ENCODE measurements around the gene MRGPRD.

The MRGPRD gene

DNA sequence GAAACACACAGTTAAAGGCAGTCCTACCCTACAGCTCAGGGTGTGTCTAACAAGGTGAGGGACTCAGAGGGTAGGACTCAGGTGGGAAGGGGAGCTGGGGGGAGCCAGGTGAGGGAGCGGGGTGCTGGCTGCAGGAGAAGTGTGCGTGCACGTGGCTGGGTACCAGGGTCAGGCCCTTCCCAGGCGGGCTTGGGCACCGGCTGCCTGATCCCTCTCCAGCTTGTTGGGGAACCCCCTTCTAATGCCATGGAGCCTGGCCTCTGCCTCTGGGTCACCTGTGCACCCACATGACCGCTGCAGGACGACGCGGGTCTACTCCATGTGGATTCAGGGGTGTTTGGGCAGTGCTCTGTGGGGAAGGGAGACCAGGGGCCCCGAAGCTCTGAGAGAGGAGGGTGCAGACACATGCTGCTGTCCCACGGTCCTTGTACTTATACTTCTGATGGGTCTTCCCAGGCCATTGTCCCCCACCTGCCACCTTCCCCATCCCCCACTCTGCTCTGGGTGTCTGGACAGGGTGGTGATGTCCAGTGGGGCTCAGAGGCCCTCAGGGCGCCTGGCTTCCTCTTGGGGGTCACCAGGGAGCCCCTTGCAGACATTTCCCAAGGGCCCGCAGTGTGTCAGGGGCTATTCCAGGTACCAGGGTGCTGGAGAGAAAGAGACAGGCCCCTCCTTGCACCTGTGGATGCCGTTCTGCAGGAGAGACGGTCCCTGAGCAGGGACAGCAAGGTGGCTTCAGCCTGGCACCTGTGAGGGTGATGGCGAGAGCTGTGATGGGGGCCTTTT, 10.4 kb upstream of the MRGPRD start:
- H2AFZ ChIP-seq (ENCODE audit: low read depth, low read length) = no peak overlapping the region
- no peak for TF ChIP-seq EZH2 (IDR thresholded peaks at IDR 0.05; ENCODE audit: borderline replicate concordance, low read depth, low read length, severe bottlenecking)
- TF ChIP-seq, protein P1, sequence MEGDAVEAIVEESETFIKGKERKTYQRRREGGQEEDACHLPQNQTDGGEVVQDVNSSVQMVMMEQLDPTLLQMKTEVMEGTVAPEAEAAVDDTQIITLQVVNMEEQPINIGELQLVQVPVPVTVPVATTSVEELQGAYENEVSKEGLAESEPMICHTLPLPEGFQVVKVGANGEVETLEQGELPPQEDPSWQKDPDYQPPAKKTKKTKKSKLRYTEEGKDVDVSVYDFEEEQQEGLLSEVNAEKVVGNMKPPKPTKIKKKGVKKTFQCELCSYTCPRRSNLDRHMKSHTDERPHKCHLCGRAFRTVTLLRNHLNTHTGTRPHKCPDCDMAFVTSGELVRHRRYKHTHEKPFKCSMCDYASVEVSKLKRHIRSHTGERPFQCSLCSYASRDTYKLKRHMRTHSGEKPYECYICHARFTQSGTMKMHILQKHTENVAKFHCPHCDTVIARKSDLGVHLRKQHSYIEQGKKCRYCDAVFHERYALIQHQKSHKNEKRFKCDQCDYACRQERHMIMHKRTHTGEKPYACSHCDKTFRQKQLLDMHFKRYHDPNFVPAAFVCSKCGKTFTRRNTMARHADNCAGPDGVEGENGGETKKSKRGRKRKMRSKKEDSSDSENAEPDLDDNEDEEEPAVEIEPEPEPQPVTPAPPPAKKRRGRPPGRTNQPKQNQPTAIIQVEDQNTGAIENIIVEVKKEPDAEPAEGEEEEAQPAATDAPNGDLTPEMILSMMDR (IDR thresholded peaks at IDR 0.05; ENCODE audit: borderline replicate concordance, extremely low read depth, low read length, poor library complexity, severe bottlenecking) = no peak
- peaks cover 5% of the 10 kb centered on the region for H3K9me3 ChIP-seq (ENCODE audit: insufficient read depth, low read length, severe bottlenecking)
- DNase-seq (no peak), ATAC-seq (ENCODE audit: insufficient read depth, low read depth) (no peak)
- no peaks in the 10 kb centered on the region; the same call in 1 of the 2 replicates for H4K20me1 ChIP-seq (ENCODE audit: insufficient read depth, low read length)
- no peaks in the 10 kb centered on the region for H3K79me2 ChIP-seq (ENCODE audit: insufficient read depth, low read length)
- H3K27me3 ChIP-seq (ENCODE audit: insufficient read depth, low read length, poor library complexity) = peaks cover 3% of the 10 kb centered on the region
- no peaks in the 10 kb centered on the region for H3K36me3 ChIP-seq (ENCODE audit: insufficient read depth, low read length)
- H3K4me3 ChIP-seq (ENCODE audit: low read depth in 1 of 2, low read length in 2 of 2) = no peak overlapping the region
- H3K4me1 ChIP-seq (ENCODE audit: insufficient read depth, low read length) = no peaks in the 10 kb centered on the region
- H3K4me2 ChIP-seq (ENCODE audit: insufficient read depth, low read length) = no peak overlapping the region
- no peak overlapping the region for H3K27ac ChIP-seq (ENCODE audit: low read length)
- H3K9ac ChIP-seq (ENCODE audit: low read depth, low read length) = no peak overlapping the region

DNA sequence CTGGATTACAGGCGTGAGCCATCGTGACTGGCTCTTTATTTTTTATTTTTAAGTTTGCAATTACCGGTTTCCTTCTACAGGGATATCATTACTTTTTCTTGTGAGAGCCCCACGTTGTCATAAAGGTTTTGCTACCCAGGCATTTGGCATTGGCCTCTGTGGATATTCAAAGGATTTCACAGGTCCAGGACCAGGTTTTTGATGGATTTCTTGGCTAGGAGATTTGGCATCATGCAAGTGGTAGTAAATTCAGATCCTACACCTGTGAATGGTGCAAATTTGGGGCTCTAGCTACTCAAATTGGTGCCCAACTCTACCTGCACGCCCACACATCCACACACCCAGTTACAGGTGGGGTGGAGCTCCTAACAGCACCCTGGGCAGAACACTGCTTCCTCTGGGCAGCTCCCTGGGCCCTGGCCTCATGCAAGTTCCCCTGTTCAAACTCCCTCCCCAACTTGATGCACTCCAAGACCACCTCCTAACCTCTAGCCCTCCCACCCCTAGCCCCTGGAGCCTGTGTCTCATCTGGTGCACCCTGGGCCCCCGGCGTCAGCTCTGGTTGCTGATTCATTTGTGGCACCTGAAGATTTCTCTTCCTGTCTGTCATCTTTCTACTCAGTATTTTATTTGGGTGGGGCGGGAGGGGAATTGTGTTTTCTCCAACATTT, 9.3 kb upstream of the MRGPRD start:
- H3K4me1 ChIP-seq (ENCODE audit: insufficient read depth, low read length) = no peaks in the 10 kb centered on the region
- H3K36me3 ChIP-seq (ENCODE audit: insufficient read depth, low read length) = no peaks in the 10 kb centered on the region
- H2AFZ ChIP-seq (ENCODE audit: low read depth, low read length) = no peak overlapping the region
- H4K20me1 ChIP-seq (ENCODE audit: insufficient read depth, low read length) = no peaks in the 10 kb centered on the region; the same call in 1 of the 2 replicates
- H3K79me2 ChIP-seq (ENCODE audit: insufficient read depth, low read length) = no peaks in the 10 kb centered on the region
- no peak overlapping the region for H3K4me3 ChIP-seq (ENCODE audit: low read depth in 1 of 2, low read length in 2 of 2)
- no peak for TF ChIP-seq EZH2 (IDR thresholded peaks at IDR 0.05; ENCODE audit: borderline replicate concordance, low read depth, low read length, severe bottlenecking)
- TF ChIP-seq, protein P1 (IDR thresholded peaks at IDR 0.05; ENCODE audit: borderline replicate concordance, extremely low read depth, low read length, poor library complexity, severe bottlenecking) = no peak
- no peak overlapping the region for H3K27ac ChIP-seq (ENCODE audit: low read length)
- DNase-seq (no peak), ATAC-seq (ENCODE audit: insufficient read depth, low read depth) (no peak)
- H3K27me3 ChIP-seq (ENCODE audit: insufficient read depth, low read length, poor library complexity) = peaks cover 3% of the 10 kb centered on the region
- H3K9ac ChIP-seq (ENCODE audit: low read depth, low read length) = no peak overlapping the region
- H3K9me3 ChIP-seq (ENCODE audit: insufficient read depth, low read length, severe bottlenecking) = peaks cover 5% of the 10 kb centered on the region
- H3K4me2 ChIP-seq (ENCODE audit: insufficient read depth, low read length) = no peak overlapping the region

DNA sequence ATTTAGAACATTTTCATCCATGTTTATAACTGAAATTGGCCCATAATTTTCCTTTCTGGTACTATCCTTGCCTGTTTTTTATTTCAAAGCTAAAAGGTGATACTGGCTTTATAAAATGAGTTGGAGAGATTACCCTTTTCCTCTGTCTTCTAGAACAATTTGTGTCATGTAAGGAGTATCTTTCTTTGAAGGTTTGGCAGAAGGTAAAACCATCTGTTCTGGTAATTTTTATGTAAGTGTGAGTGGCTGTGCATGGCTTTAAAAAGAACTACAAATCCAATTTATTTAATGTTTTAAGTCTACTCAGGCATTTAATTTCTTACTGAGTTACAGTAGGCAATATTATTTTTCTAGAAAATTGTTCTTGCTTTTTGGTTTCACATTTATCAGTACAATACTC, 7.7 kb upstream of the MRGPRD start:
- H2AFZ ChIP-seq (ENCODE audit: low read depth, low read length) = no peak overlapping the region
- no peaks in the 10 kb centered on the region for H3K4me1 ChIP-seq (ENCODE audit: insufficient read depth, low read length)
- H3K9ac ChIP-seq (ENCODE audit: low read depth, low read length) = no peak overlapping the region
- H3K79me2 ChIP-seq (ENCODE audit: insufficient read depth, low read length) = no peaks in the 10 kb centered on the region
- TF ChIP-seq, protein P1 (IDR thresholded peaks at IDR 0.05; ENCODE audit: borderline replicate concordance, extremely low read depth, low read length, poor library complexity, severe bottlenecking) = no peak
- TF ChIP-seq EZH2 (IDR thresholded peaks at IDR 0.05; ENCODE audit: borderline replicate concordance, low read depth, low read length, severe bottlenecking) = no peak
- ATAC-seq (ENCODE audit: insufficient read depth, low read depth) = no peak
- peaks cover 5% of the 10 kb centered on the region for H3K9me3 ChIP-seq (ENCODE audit: insufficient read depth, low read length, severe bottlenecking)
- H3K36me3 ChIP-seq (ENCODE audit: insufficient read depth, low read length) = no peaks in the 10 kb centered on the region
- no peak overlapping the region for H3K4me3 ChIP-seq (ENCODE audit: low read depth in 1 of 2, low read length in 2 of 2)
- no peak for DNase-seq
- H4K20me1 ChIP-seq (ENCODE audit: insufficient read depth, low read length) = no peaks in the 10 kb centered on the region; the same call in 1 of the 2 replicates
- H3K4me2 ChIP-seq (ENCODE audit: insufficient read depth, low read length) = no peak overlapping the region
- no peak overlapping the region for H3K27ac ChIP-seq (ENCODE audit: low read length)
- H3K27me3 ChIP-seq (ENCODE audit: insufficient read depth, low read length, poor library complexity) = peaks cover 3% of the 10 kb centered on the region
